HG03064 (cell line): ENCODE measurements around the gene KCNK3.

ENCODE experiments used
- ATAC-seq: cut with Tn5 transposase; IDR thresholded peaks from one replicate; pipeline ENCODE4 v1.9.1; 2021; ENCODE audit warnings: low read depth; ENCODE audit not compliant: unreplicated experiment

Gene KCNK3

DNA sequence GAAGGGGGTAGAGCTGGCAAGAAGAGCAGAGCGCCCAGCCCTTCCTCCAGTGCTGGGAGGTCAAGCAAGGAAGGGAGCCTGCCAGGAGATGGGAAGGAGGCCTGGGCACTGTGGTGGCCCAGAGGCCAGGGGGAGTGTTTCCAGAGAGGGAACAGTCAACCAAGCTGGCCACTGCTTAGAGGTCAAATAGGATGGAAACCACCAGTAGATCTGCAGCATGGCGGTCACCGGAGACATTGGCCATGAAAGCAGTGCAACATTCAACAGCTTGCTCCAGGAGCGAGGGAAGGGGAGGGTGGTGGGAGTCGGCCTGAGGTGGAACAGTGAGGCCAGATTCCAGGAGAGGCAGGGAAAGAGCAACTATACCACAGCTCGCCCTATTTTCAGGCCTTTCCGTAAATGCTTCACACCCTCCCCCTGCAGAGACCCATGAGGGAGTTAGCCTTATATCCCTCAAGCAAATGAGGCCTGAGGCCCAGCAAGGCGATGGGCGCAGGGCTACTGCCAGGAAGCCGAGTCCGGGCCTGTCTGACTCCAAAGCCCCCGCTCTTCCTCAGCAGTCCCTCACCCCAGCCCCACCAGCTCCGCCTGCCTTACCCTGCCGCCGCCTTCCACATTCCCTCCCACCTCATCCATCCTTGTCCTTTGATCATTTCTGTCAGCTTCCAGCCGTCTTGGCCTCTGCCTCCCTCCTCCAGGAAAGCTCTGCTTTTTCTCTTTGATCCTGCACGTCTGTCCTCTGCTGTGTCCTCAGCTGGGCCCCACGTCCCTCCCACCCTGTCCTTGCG lies 17.0 kb downstream of the KCNK3 start:
- ATAC-seq, result no peak

DNA sequence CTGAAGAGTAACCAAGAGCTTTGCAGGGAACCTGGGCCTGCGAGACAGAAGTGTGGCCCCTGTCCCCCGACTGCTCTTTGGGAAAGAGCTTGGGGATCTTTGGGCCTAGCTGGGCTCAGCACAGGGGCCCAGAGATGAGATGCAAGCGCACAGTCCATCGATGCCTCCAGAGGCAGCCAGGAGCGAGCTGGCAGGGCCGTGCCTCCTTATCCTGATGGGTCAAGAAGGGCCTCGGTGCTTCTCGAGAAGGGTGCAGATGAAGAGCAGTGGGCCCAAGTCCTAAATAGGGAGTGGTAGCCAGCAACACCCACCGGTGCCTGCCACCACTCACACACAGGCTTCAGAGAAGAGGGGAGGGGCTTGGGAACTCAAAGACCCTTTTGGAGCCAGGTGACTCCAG lies 17.6 kb downstream of the KCNK3 start:
- no peak for ATAC-seq

DNA sequence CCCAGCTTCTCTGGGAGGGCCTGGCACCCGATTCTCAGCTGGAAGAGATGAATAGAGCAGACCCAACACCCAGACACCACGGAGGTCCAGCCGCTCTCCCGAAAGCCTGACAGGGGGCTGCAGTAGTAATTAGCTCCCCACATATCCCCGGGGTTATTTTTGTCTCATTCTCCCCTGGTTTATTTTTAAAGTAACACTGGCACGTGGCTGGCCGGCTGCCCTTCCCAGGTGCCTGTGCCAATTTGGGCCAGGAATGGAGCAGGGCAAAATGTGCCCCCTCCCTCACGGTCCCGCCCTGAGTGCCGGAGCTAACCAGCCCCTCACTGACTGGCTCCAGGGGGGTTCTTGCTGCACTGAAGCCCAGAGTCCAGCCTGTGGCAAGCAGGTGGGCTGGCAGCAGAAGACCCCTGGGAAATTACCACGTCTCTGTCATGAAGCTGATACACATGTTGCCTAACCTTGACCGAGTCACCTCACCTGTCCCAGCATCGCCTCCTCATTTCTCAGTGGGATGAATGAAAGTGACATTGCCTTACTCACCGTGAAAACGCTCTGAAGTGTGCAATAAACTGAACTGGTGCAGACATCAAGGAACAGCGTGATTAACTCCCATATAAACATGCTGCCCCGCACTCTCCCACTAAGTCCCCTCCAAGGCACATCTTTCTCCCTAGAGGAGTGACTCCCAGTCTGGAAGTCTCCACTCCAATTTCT lies 18.4 kb downstream of the KCNK3 start:
- ATAC-seq, result no peak

DNA sequence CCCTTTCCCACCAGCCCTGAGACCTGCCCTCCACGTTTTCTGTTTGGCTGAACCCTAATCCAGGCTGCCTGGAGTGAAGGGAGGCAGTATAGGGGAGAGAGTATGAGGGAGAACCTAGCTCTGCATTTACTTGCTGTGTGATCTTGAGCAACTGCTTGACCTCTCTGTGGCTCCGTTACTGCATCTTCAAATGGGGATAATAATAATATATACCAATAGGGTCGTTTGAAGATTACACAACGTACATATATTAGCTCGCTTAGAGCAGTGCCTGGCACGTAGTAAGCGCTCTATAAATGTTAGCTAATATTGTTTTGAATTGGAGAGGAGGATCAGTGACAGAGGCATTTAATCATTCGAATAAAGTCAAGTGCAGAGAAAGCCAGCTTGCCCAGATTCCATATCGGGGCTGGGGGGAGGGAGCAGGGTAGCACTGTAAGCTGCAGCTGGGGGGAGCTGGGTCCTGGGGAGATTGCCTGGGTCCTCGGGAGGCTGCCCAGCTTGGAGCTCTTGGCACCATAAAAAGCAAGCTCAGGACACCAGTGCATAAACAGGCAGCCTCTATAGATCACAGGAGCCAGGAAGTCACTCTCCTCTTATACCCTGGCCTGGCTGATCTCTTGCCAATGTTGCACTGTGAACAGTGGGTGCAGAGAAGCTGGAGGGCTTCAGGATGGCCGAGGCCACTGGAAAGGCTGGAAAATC lies 19.1 kb downstream of the KCNK3 start:
- no peak for ATAC-seq

DNA sequence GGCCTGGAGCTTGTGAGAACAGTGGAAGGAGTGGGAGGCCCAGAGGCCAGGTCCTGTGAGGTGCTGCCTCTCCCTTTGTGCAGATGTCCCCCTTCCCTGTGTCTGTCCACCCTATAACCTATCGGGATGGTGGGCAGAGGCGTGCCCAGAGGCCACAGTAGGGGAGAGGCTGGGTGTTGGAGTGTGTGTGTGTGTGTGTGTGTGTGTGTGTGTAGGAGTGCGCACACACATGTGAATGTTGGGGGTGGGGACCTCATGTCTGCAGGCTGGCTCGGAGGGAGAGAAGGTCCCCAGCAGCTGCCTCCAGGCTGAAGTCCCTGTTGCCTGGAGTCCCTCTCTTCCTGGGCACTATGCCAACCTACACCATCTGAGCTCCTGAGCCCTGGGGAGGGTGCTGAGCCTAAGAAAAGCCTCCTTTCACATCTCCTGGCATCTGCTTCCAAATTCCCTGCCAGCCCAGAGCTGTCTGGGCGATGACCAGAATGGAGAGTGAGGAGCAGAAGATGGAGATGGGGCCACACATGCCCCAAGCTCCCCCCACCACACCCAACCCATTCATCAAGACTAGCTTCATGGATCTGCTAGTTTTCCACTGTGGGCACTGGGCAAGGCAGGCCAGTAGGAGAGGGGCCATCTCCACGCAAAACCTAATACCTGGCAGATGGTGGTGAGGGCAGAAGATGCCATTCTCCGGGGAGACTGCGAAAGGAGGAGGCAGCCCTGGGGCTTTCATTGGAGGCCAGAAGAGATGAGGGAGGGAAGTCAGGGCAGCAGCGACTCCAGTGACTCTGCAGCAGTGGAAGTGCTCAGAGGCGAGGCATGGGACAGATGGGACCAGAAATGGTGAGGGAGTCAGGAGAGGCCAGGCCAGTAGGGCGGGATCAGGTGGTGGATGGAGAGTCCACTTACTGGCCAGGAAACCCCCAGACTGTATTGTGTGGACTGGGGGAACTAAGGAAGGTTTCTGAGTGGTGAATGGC lies 20.3 kb downstream of the KCNK3 start:
- no peak for ATAC-seq

DNA sequence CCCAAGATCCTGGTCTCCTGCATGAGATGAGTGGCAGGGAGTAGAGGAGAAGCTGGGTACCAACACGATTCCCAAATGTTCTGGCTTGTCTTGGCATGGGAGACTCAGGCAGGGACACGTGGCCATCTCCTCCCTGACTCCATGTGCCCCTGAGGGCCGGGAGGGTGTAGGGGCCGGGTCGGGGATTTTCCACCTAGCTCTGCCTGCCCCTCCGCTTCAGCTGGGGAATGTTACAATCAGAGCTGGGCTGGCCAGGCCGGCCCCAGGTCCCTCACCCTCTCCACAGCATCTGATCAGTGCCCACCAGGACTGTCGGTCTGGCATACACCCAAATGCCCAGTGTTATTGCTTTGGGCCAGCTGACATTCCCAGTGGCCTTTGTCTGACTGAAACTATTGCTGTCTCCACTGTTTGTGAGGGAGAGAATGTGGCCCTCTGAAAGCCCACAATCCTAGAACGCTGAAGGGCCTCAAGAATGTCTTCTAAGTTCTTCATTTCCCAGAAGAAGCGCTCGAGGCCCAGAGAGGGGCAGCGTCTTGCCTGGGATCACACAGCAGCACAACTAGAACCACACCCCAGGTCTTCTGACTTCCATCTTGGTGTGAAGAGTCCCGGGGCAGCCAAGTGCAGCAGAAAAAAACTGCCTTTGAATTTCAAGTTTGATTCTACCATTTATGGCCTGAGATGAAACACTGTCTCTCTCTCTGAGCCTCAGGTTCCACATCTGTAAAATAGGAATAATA lies 23.2 kb downstream of the KCNK3 start:
- no peak for ATAC-seq

DNA sequence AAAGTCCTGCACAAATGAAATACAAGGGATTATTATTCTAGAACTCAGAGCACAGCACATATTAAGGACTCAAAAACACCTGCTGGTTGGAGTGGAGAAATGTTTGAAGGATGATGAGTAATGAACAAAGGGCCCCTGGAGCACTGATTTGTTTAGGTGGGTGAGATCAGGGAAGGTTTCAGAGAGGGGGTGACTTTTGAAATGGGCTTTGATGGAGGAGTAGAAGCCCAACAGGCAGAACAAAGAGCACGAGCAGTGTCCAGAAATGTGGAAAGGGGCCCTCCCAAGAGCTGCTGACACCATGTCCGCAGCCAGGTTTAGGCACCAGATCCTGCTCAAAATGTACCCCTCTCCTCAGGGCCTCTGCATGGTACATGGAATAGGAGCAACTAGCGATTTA lies 23.8 kb downstream of the KCNK3 start:
- no peak for ATAC-seq

DNA sequence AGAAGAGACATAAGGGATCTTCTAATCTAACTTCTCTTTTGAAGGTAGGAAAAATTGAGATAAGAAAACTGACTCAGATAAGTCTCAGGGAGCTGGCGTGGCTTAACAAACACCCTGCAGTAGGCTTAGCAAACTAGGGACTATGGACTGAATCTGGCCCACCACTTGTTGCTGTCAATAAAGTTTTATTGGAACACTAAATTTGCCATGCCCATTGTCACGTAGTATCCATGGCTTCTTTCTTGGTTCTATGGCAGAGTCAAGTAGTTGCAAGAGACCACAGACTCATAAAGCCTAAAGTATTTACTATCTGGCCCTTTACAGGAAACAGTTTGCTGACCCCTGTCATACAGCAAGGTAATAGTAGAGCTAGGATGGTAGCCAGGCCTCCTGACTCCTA lies 24.2 kb downstream of the KCNK3 start:
- no peak for ATAC-seq

DNA sequence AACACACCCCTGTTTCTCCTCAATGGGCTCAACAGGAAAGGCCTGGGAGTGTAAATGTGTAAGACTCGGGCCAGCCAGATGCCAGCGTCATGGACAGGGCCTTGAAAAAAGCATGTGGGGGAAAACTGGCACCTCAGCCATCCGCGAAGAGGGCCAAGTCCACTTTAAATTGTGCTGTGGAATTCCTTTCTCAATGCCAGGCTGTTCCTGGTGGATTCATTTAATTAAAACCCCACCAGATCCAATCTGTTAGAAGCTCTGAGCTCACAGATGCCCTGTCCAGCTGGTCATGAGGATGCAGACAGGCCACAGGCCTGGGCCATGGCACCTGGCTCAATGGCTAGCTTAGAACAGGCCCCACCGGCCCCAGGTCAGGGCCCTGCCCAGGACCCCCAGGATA lies 24.8 kb downstream of the KCNK3 start:
- ATAC-seq, result no peak

DNA sequence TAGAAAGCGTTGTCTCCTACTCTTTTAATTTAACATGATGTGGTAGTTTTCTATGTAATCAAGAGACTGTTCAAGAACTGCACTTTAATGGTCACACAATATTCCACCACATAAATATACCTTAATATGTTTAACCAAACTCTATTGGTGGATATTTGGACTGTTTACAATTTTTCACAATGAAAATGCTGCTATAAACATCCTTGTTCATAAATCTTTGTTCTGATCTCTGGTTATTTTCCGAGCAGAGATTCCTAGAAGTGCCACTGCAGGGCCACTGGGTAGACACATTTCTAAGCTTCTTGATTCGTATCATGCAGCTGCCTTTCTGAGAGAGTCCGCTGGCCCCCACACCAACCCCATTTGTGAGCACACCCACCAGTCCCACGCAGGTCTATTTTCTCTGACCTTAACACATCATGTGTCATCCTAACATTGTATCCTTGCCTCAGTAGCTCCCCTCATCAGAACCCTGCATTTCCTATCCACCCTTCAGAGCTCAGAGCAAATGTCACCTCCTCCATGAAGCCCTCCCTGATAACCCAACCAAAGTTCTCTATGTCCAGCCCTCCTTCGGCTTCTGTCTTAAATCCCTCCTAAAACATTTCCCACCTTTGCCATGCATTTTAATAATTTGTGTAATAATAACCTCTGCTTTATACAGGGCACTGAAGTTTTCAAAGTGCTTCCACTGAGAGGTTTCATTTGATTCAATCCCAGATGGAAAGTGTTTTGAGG lies 26.6 kb downstream of the KCNK3 start:
- ATAC-seq, result no peak

DNA sequence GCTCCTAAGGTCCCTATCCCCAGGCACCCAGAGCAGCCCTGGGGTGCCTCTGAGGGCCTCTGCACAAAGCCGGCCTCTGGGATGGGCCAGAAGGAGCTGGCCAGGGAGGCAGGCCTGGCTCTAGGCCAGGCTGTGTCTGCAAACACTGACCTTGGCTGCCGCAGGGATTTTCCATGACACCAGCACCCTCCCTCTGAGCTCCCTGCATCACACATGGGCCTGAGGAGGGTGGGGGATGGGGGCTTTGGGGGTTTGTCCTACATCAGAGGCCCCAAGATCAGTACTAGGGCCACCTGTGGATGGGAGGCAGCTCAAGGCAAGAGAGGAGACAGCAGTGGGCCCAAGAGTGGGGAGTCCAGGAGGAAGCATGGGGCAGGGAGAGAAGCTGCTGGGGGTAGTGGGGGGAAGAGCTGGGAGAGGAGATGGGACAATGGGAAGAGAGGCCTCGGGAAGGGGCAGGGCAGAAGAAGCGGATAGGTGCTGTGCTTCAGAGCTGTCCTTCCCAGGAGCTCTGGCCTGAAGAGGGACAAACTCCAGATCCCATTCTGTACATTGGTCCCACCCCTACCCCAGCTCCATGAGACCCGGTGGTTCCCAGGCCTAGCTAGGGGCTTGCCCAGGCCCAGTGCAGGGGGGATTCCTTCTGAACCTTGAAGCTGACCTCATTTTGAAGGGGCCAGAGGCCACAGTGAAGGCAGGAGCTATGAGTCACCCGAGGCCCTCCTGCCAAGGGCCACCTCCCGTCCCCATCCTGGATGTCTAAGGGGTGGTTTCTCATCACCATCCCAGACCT lies 28.0 kb downstream of the KCNK3 start:
- ATAC-seq, result no peak

DNA sequence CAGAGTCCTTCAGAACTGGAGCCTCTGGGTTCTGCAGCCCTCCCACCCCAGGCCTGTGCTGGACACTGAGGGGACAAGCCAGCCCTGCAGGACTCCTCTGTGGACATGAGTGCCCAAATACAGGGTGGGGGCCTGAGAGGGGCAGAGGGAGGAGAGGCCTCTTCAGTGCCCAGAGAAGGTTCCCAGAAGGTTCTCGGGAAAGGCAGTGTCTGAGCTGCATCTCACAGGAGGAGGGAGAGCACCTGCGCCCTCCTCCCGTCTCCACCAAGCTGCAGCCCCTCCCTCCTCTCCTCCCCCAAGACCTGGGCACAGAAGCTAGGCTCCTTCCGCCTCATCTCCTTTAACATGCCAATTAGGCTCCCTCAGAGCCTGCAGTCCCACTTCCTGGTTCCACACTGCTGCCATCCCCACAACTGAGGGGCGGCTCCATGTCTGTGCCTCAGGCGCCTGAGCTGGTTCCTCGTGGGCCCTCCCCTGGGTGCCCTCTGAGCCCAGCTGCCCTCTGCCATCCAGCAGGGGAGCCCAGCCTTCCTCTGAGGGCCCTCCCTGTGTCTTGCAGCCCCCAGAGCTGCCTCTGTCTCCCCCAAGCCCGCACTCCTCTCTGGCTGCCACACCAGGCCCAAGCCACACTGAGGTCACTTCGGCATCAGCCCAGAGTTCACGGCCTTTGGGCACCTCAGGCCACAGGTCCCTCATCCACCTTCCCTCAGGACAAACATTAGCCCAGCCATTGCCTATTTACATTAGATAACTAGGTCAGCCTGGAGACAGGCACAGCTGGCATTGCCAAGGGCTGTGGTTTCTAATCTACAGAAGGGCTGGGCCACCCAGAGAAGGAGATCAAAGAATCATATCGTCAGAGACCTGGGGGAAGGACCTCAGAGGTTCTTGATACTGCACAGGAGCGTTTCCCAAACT lies 28.9 kb downstream of the KCNK3 start:
- no peak for ATAC-seq

DNA sequence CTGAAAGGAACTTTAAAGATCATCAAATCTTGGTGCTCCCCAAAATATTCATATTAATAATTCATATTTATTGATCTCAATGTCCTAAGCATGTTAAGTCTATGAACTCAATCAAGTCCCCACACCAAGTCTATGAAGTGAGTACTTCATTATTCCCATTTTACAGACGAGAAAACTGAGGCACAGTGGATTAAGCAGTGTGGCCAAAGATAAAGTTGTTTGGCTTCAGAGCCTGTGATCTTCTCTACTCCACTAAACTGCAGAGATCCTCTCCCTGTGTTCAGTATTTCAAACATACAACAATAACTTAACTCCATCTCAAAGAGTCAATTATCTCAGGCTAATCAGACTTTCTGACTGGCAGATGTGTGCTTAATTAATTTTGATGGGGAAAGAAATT lies 29.8 kb downstream of the KCNK3 start:
- no peak for ATAC-seq

DNA sequence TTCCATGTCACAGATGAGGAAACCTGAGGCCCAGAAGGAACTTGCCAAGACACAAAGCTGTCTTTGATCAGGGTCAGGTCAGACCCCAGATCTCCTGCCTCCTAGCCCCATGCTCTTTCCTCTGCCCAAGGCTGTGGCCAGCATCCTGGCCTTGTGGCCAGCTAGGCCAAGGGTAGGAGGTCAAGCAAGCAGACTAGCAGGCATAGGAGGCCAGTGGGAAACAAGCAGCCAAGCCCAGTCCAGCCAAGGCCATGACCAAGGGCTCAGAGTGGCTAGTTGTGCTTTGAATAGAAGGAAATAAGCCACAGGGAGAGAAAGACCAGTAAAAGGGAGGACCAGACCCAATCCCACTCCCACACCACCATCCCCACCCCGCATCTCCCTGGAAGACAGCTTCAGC lies 30.4 kb downstream of the KCNK3 start:
- no peak for ATAC-seq

DNA sequence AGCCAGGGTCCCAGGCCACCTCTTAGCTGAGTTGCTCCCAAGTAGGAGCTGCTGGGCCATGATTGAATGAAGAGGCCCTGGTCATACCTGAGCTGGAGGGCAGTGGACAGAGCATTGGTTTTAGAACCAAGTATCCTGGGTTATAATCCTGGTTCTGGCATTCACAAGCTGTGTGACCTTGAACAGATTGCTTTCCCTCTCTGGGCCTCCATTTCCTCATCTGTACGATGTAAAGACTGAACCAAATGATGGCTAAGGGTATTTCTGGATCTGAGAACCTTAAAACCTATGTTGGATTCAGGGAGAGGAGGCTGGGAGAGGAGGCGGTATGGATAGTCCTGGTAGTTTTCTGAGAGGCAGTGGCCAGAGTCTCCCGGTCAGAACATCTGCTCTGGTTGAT lies 31.0 kb downstream of the KCNK3 start:
- no peak for ATAC-seq

DNA sequence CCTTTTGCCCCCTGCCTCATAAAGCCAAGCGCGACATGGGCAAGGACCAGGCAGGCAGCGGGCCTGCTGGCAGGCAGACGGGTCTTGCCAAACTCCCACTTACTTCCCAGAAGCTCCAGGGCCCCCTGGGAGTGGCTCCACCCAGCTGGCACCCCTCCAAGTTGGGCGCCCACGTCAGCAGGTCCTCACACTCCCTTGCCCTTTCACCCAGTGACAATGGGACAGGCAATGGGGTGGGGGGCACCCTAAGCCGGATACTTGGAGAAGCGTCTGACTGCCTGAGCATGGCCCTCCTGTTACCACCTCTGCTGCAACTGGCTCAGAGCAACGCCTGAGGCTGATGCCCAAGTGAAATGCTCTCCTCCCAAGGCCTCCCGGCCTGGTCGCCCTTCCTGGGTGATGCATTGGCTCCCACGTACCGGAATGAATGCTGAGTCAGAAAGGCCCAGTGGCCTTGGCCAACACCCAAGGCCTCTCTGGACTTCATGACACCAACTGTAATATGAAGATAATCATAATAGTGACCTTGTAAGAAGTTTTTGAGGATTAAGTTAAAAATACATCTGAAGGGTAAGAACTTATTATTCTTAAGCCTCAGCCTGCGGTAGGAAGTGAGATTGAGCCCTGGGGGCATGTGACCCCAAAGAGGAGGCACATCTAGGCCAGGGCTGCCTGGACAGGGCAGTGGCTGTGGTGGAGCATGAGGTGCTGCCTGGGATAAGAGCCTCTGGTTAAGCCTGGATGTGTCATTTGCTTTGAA lies 31.6 kb downstream of the KCNK3 start:
- no peak for ATAC-seq
